Measurements from ENCODE around the gene EIF2S1. TPM values are rescaled to one million over a fixed set of nuclear protein-coding genes. Genes with fewer than 3 reads are reported as not detected.

Gene EIF2S1
- total and polyA plus RNA-seq, 4 donors = 22.5 to 109 (median 58.5) TPM

DNA sequence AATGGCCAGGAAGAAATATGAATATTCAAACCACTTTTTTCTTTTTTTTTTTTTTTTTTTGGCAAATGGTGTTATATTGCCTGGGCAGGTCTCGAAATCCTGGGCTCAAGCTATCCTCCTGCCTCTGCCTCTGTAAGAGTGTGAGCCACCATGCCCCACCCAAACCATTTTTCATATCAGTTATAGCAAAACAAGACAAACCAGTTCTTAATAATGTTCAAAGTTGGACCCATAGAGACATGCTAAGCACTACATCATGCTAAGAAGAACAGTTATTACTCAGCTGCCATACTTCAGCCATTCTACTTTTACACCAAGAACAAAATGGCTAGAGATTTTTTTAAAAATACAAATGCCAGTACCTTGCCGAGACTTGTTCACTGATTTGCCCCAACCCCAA, 25.5 kb downstream of the EIF2S1 start:
- Histone ChIP-seq H3K9me3 (ENCODE audit: control insufficient read depth in 4 of 4, insufficient read depth in 3 of 4, low read length in 3 of 4) (no peaks in the 10 kb centered on the region), H3K4me3 (no peak overlapping the region), H3K27ac (ENCODE audit: low read depth in 1 of 2, low read length in 1 of 2) (no peak overlapping the region), H3K4me1 (ENCODE audit: control insufficient read depth in 5 of 5, insufficient read depth in 5 of 5, low read length in 5 of 5) (no peaks in the 10 kb centered on the region), H3K27me3 (ENCODE audit: control insufficient read depth in 3 of 3, insufficient read depth in 3 of 3, low read length in 2 of 3) (no peaks in the 10 kb centered on the region), H3K9ac (ENCODE audit: insufficient read depth in 1 of 2, low read length in 2 of 2) (no peak overlapping the region), H3K36me3 (ENCODE audit: control insufficient read depth in 4 of 4, insufficient read depth in 4 of 4, low read length in 4 of 4) (peaks cover 3 to 41% (median 27%) of the 10 kb centered on the region in 4 donors)
- 88 to 91% methylated on average over 2 of the region's 2 CpGs for WGBS, 2 donors
- ATAC-seq (ENCODE audit: insufficient read depth, low FRiP score) = no peak
- DNase-seq = no peak
- TF ChIP-seq, protein P1, sequence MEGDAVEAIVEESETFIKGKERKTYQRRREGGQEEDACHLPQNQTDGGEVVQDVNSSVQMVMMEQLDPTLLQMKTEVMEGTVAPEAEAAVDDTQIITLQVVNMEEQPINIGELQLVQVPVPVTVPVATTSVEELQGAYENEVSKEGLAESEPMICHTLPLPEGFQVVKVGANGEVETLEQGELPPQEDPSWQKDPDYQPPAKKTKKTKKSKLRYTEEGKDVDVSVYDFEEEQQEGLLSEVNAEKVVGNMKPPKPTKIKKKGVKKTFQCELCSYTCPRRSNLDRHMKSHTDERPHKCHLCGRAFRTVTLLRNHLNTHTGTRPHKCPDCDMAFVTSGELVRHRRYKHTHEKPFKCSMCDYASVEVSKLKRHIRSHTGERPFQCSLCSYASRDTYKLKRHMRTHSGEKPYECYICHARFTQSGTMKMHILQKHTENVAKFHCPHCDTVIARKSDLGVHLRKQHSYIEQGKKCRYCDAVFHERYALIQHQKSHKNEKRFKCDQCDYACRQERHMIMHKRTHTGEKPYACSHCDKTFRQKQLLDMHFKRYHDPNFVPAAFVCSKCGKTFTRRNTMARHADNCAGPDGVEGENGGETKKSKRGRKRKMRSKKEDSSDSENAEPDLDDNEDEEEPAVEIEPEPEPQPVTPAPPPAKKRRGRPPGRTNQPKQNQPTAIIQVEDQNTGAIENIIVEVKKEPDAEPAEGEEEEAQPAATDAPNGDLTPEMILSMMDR (IDR thresholded peaks at IDR 0.05; ENCODE audit: control extremely low read depth, extremely low read depth) = no peak

DNA sequence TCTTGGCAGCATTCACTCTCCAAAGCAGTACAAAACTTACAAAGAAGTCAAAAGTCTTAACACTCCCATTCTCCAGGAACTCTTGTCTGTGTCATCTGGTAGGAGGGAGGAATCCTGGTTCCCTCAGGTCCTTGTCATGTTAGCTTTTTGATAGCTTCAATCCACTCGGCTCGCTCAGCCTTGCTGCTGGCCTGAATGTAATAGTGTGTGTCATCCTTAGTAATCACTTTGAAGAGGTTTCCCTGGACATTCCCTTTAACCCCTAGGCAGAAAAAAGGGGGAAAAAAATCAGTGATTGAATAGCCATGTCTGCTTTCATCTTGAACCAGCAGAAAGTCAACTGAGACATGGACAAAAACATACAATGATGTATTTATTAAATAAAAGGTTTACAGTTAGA, 27.1 kb downstream of the EIF2S1 start:
- H3K27me3 ChIP-seq (ENCODE audit: control insufficient read depth in 3 of 3, insufficient read depth in 3 of 3, low read length in 2 of 3) = no peaks in the 10 kb centered on the region
- H3K36me3 ChIP-seq (ENCODE audit: control insufficient read depth in 4 of 4, insufficient read depth in 4 of 4, low read length in 4 of 4) = peaks cover 3 to 30% (median 18%) of the 10 kb centered on the region in 4 donors
- no peak overlapping the region for H3K27ac ChIP-seq (ENCODE audit: low read depth in 1 of 2, low read length in 1 of 2)
- no peak overlapping the region for H3K4me3 ChIP-seq
- no peaks in the 10 kb centered on the region for H3K9me3 ChIP-seq (ENCODE audit: control insufficient read depth in 4 of 4, insufficient read depth in 3 of 4, low read length in 3 of 4)
- no peak overlapping the region for H3K9ac ChIP-seq (ENCODE audit: insufficient read depth in 1 of 2, low read length in 2 of 2)
- H3K4me1 ChIP-seq (ENCODE audit: control insufficient read depth in 5 of 5, insufficient read depth in 5 of 5, low read length in 5 of 5) = peaks cover 0 to 5% (median 0%) of the 10 kb centered on the region in 5 donors
- DNase-seq = no peak
- TF ChIP-seq, protein P1 (IDR thresholded peaks at IDR 0.05; ENCODE audit: control extremely low read depth, extremely low read depth) = no peak
- no peak for ATAC-seq (ENCODE audit: insufficient read depth, low FRiP score)
- 90 to 93% methylated on average over 2 of the region's 2 CpGs for WGBS, 2 donors

DNA sequence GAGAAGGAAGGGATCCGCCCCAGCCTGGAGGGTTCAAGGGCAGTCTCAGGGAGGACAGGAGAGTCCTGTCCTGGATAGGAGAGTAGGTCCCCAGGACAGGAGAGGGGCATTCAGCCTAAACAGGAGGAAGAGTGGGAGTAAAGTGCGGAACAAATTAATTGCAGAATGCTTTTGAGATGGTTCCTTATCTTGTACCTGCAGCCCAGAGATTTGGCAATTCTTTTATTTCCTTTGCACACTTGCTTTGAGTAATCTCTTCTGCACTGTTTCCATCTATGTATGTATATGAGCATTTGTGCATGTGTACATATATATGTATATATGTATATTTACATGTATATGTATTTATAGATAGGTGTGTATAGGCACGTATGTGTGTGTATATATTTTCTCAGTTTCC, 29.1 kb downstream of the EIF2S1 start:
- H3K27me3 ChIP-seq (ENCODE audit: control insufficient read depth in 3 of 3, insufficient read depth in 3 of 3, low read length in 2 of 3) = no peaks in the 10 kb centered on the region
- WGBS, 2 donors = 54 to 77% methylated on average over 3 of the region's 3 CpGs
- peaks cover 2 to 12% (median 10%) of the 10 kb centered on the region in 4 donors for H3K36me3 ChIP-seq (ENCODE audit: control insufficient read depth in 4 of 4, insufficient read depth in 4 of 4, low read length in 4 of 4)
- H3K4me3 ChIP-seq = no peak overlapping the region
- H3K27ac ChIP-seq (ENCODE audit: low read depth in 1 of 2, low read length in 1 of 2) = no peak overlapping the region
- DNase-seq = no peak
- ATAC-seq (ENCODE audit: insufficient read depth, low FRiP score) = no peak
- TF ChIP-seq, protein P1 (IDR thresholded peaks at IDR 0.05; ENCODE audit: control extremely low read depth, extremely low read depth) = no peak
- H3K4me1 ChIP-seq (ENCODE audit: control insufficient read depth in 5 of 5, insufficient read depth in 5 of 5, low read length in 5 of 5) = peaks cover 0 to 10% (median 0%) of the 10 kb centered on the region in 5 donors
- H3K9ac ChIP-seq (ENCODE audit: insufficient read depth in 1 of 2, low read length in 2 of 2) = no peak overlapping the region
- H3K9me3 ChIP-seq (ENCODE audit: control insufficient read depth in 4 of 4, insufficient read depth in 3 of 4, low read length in 3 of 4) = no peaks in the 10 kb centered on the region
